Measurements from ENCODE around the gene NCDN.

The NCDN gene

GRCh38 chr1:35537806-35538205 is 19.8 kb upstream of the NCDN start:
- TF ChIP-seq, protein P1, sequence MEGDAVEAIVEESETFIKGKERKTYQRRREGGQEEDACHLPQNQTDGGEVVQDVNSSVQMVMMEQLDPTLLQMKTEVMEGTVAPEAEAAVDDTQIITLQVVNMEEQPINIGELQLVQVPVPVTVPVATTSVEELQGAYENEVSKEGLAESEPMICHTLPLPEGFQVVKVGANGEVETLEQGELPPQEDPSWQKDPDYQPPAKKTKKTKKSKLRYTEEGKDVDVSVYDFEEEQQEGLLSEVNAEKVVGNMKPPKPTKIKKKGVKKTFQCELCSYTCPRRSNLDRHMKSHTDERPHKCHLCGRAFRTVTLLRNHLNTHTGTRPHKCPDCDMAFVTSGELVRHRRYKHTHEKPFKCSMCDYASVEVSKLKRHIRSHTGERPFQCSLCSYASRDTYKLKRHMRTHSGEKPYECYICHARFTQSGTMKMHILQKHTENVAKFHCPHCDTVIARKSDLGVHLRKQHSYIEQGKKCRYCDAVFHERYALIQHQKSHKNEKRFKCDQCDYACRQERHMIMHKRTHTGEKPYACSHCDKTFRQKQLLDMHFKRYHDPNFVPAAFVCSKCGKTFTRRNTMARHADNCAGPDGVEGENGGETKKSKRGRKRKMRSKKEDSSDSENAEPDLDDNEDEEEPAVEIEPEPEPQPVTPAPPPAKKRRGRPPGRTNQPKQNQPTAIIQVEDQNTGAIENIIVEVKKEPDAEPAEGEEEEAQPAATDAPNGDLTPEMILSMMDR (conservative IDR thresholded peaks at IDR 0.05; ENCODE audit: low read depth, low read length): no peak
- DNase-seq (ENCODE audit: low read depth): no peak
- H3K4me3 ChIP-seq (ENCODE audit: low read depth, low read length): no peak overlapping the region

DNA sequence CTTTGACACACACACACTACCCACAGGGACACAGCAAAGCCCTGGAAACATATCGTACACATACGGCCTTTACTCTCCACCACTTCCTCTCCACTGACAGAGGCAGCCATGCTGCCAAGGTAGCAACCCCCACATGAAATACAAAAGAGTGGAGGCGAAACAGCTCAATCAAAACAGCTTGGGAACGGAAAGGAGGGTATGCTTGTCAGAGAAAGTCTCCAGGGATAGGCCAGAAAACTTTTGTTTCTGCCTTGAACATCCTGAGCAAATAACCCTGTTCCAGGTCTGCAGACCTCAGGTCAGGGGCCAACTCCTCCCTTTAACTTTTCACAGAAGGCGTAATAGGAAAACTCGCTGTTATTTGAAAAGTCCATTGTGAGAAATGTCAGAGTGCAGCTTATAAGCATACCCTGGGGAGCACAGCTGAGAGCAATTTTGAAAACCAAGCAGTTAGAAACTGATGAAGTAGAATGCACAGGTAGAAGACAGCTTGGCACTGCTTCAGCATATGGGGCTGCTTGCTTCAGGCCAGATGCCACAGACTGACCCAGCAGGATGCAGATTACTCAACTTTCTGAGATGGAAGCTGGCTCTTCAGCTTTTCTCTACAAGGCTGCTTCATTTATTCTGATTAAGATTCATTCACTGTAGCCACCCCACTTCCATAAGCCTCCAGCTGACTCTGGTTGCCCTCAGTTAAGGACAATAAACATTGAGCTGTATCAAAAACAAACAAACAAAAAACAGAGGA is 18.4 kb upstream of the NCDN start:
- TF ChIP-seq, protein P1 (conservative IDR thresholded peaks at IDR 0.05; ENCODE audit: low read depth, low read length): no peak
- DNase-seq (ENCODE audit: low read depth): peak; percentile 64
- no peak overlapping the region for H3K4me3 ChIP-seq (ENCODE audit: low read depth, low read length)

- no peak overlapping the region for H3K4me3 ChIP-seq (ENCODE audit: low read depth, low read length)
- TF ChIP-seq, protein P1 (conservative IDR thresholded peaks at IDR 0.05; ENCODE audit: low read depth, low read length): no peak
- peak; percentile 60 for DNase-seq (ENCODE audit: low read depth)
Observed at GRCh38 chr1:35539824-35540261, 17.8 kb upstream of the NCDN start.

GRCh38 chr1:35544976-35545375 is 12.6 kb upstream of the NCDN start:
- TF ChIP-seq, protein P1 (conservative IDR thresholded peaks at IDR 0.05; ENCODE audit: low read depth, low read length): peak; percentile 13
- peak; percentile 70 for DNase-seq (ENCODE audit: low read depth)
- no peak overlapping the region for H3K4me3 ChIP-seq (ENCODE audit: low read depth, low read length)

GRCh38 chr1:35546614-35547013 is 11.0 kb upstream of the NCDN start:
- no peak for DNase-seq (ENCODE audit: low read depth)
- TF ChIP-seq, protein P1 (conservative IDR thresholded peaks at IDR 0.05; ENCODE audit: low read depth, low read length): no peak
- H3K4me3 ChIP-seq (ENCODE audit: low read depth, low read length): no peak overlapping the region

DNA sequence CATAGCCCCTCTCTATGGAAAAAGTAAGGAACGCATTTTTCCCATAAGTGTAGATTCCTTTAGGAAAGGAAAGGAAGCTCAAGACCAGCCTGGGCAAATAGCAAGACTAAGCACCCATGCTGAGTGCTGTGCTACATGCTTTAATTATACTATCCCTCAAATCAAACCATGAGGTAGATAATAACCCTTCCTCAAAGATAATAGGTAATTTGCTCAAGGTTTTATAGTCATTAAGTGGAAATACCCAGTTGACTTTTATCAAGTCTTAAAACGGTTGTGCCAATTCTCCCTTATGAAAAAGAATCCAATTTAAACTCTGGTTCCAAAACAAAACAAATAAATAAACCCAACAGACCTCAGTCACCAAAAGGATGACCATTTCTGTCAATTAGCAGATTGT is 3.7 kb upstream of the NCDN start:
- DNase-seq (ENCODE audit: low read depth): no peak
- no peak overlapping the region for H3K4me3 ChIP-seq (ENCODE audit: low read depth, low read length)
- TF ChIP-seq, protein P1 (conservative IDR thresholded peaks at IDR 0.05; ENCODE audit: low read depth, low read length): no peak
